Amniotic stem cell (primary cell): ENCODE measurements around the gene PES1.
"Not testable (repeated sequence)": the region's sequence is repeated elsewhere in the genome, so short reads cannot be mapped to it uniquely, and the experiment has no call there.

Experiments
- DNase-seq: peaks from one replicate; lab custom pipeline; 2025; lab: John Stamatoyannopoulos, UW

Gene PES1

GRCh38 chr22:30555282-30556210, 36.2 kb downstream of the PES1 start:
- no peak for DNase-seq

DNA sequence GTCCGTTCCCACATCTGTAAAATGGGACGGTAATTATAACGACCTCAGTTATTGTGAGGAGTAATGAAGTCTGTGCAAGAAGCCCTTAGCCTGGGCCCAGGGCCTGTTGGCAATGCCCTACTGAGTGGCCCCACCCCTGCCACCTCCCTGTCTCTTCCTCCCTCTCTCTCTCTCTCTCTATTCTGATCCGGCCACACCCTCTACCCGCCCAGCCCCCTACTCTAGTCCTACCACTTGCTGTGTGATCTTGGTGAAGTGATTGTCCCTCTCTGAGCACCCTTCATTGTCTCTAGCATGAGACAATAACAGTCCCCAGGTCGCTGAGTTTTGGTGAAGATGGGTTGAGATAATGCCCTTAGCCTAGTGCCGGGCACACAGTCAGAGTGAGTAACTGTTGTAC, 37.7 kb downstream of the PES1 start:
- DNase-seq, result no peak

- no peak for DNase-seq
Observed at GRCh38 chr22:30552719-30553118, 39.0 kb downstream of the PES1 start.

DNA sequence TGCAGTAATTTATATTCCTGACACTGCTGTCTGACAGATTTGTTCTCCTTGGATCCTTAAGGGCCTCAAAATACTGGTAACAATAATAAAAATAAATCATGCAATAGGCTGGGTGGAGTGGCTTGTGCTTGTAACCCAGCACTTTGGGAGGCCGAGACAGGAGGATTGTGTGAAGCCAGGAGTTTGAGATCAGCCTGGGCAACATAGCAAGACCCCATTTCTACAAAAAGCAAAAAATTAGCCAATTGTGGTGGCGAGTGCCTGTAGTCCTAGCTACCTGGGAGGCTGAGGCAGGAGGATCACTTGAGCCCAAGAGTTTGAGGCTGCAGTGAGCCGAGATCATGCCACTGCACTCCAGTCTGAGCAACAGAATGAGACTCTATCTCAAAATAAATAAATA, 39.9 kb downstream of the PES1 start:
- not testable (repeated sequence) for DNase-seq

- DNase-seq, result no peak
Observed at GRCh38 chr22:30547188-30547587, 44.5 kb downstream of the PES1 start.

GRCh38 chr22:30546616-30547015, 45.1 kb downstream of the PES1 start, which contains the start of gene SEC14L6:
Gene SEC14L6, minus strand, starts transcription at chr22:30546741. Its CDS starts 59 bp downstream, at chr22:30546682.
- no peak for DNase-seq

DNA sequence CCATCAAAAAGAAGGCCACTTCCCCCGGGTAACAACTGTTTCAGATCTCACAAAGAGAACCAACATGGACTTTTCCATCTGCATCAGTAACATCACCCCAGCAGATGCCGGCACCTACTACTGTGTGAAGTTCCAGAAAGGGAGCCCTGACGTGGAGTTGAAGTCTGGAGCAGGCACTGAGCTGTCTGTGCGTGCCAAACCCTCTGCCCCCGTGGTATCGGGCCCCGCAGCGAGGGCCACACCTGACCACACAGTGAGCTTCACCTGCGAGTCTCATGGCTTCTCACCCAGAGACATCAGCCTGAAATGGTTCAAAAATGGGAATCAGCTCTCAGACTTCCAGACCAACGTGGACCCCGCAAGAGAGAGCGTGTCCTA, 48.9 kb downstream of the PES1 start:
- no peak for DNase-seq

GRCh38 chr22:30541961-30542810, 49.5 kb downstream of the PES1 start:
- DNase-seq, result no peak

GRCh38 chr22:30541511-30541910, 50.2 kb downstream of the PES1 start:
- not testable (repeated sequence) for DNase-seq

- DNase-seq, result no peak
Observed at GRCh38 chr22:30539368-30539767, 52.3 kb downstream of the PES1 start.

DNA sequence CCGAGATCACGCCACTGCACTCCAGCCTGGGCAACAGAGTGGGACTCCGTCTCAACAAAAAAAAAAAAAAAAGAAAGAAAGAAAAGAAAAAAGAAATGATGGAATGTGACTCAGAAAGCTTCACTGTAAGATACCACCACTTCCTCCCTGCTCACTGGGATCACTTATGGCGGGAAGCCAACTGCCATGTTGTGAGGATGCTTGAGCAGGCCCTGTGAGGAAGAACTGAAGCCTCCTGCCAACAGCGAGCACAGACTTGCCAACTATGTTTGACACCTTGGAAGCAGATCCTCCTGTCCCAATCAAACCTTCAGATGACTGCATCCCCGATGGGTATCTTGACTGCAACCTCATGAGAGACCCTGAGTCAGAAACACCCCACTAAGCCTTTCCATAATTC, 53.4 kb downstream of the PES1 start:
- DNase-seq, result no peak

GRCh38 chr22:30537083-30537731, 54.5 kb downstream of the PES1 start:
- DNase-seq, result no peak

DNA sequence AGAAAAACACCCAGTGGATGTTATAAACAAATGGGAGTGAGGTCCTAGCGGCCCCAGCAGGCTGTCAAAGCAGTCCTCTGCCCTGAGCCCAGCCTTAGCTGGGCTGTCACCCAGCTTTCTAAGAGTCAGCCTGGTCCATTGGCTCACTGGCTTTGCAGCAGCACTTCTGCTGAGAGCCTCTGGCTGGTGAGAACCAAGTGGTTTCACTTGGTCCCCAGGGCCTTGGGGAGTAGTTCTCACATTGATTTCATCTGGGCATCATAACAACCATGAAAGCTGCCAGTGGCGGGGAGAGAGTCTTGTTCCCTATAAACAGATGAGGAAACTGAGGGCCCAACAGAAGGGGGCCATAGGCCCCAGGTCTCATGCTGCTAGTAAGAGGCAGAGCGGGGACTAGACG, 56.5 kb downstream of the PES1 start:
- DNase-seq, result no peak

DNA sequence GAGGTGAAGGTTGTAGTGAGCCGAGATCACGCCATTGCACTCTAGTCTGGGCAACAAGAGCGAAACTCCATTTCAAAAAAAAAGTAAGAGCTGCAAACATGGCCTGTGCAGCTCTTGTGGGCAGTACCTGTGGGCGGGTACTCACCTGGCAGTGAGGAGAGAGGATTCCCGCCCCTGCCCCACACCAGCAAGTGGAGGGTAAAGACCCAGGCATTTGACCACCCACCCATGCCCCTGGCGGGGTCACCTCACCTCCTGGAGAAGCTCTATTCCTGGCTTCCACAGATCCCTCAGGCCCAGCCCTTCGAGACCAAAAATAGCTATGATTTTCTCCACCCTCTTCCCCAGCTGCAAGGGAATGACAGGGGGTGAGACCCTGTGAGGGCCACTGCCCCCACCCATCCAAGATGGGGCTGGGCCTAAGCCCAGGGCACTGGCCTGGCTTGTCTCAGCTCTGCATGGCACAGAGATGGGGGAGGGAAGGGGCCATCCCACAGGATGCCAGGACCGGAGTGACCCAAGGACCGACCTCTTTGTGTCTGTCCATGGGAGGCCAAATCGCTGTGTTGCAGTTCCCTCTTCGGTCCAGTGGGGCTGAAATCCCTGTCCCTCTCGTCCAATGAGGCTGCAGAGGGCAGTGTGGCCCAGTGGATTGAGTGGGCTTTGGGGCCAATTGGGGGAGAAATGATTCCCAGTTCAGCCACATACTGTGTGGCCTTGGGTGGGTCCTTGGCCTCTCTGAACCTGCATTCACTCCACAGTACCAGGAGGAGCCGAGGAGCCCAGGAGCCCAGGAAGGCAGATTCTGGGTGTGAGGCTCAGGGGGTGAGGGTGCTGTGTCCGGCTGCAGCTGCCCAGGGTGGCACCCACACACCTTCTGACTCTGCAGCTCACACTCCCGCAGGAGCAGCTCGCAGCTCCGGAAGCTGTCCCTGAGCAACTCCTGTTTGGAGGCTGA, 59.8 kb downstream of the PES1 start:
- DNase-seq, result no peak

DNA sequence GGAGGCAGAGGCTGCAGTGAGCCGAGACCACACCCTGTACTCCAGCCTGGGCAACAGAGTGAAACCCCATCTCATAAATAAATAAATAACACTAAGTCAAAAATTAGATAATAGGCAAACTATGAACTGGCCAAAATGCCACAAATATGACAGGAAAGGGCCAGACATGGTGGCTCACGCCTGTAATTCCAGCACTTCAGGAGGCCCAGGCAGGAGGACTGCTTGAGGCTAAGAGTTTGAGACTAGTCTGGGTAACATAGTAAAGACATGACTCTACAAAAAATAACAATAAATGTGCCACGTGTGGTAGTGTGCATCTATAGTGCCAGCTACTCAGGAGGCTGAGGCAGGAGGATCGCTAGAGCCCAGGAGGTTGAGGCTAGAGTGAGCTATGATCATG, 65.1 kb downstream of the PES1 start:
- DNase-seq, result no peak
